Gastroesophageal sphincter (tissue), 3 donors: ENCODE data around the gene PRUNE2.

Experiments used
- CTCF ChIP-seq, 4 experiments: fragments of 200-600 bp in 2 of 4; fragments of 450-650 bp in 2 of 4; sonication (generic) in 1 of 4; IDR thresholded peaks; one replicate each; pipeline ENCODE4 v1.5.1; 2017 to 2019; ENCODE audit warnings: antibody characterized with exemption in 4 of 4, mild to moderate bottlenecking in 2 of 4, moderate library complexity in 2 of 4
- EP300 ChIP-seq: sonication (generic); formaldehyde crosslinking; IDR thresholded peaks from one replicate; pipeline ENCODE4 v1.6.1; 2017; ENCODE audit warnings: antibody characterized with exemption, mild to moderate bottlenecking
- POLR2A ChIP-seq, 2 donors: fragments of 450-650 bp; IDR thresholded peaks; one replicate each; pipeline ENCODE4 v1.6.1; 2017; ENCODE audit warnings: antibody characterized with exemption in 2 of 2, mild to moderate bottlenecking in 2 of 2, moderate library complexity in 1 of 2
- POLR2AphosphoS5 ChIP-seq: sonication (generic); formaldehyde crosslinking; IDR thresholded peaks from one replicate; pipeline ENCODE4 v1.6.1; 2017; ENCODE audit warnings: antibody characterized with exemption

- no peak for TF ChIP-seq CTCF (IDR thresholded peaks at IDR 0.05)
- no peak for TF ChIP-seq POLR2A (IDR thresholded peaks at IDR 0.05)
- no peak for TF ChIP-seq POLR2AphosphoS5
- TF ChIP-seq EP300, result no peak
Measured at GRCh38 chr9:76646249-76646648, 259.7 kb downstream of the PRUNE2 start.
